HG02973 (cell line): ENCODE results near the gene PSMB3.
"Not testable (repeated sequence)": the region's sequence is repeated elsewhere in the genome, so short reads cannot be mapped to it uniquely, and the experiment has no call there.

Experiments
- ATAC-seq: cut with Tn5 transposase; IDR thresholded peaks from one replicate; pipeline ENCODE4 v1.9.1; 2021; ENCODE audit warnings: moderate library complexity; ENCODE audit not compliant: unreplicated experiment

The PSMB3 gene

GRCh38 chr17:38748149-38748891, 4.2 kb upstream of the PSMB3 start, which contains the start of gene PCGF2:
Gene PCGF2 (minus strand): TSS chr17:38748336. CDS start chr17:38740402, 7,934 bp downstream.
- no peak for ATAC-seq

DNA sequence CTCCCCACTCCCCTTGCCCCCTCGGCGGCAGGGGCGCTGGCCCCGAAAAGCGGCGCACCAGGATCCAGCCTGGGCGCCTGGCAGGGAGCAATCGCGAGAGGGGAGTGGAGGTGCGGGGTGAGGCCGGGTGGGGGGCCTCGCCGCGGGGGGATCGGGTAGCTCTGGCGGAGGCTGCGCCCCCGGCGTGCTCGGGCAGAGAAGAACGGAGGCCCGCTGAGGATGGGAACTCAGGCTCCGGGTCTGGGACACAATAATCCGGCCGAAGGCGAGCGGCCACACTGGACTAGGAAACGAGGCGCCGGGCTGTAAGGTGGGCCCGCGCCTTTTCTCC, 3.7 kb upstream of the PSMB3 start:
- ATAC-seq: no peak

- ATAC-seq: no peak
Observed at GRCh38 chr17:38749223-38750043, 3.1 kb upstream of the PSMB3 start.

GRCh38 chr17:38750044-38750311, 2.6 kb upstream of the PSMB3 start:
- no peak for ATAC-seq

DNA sequence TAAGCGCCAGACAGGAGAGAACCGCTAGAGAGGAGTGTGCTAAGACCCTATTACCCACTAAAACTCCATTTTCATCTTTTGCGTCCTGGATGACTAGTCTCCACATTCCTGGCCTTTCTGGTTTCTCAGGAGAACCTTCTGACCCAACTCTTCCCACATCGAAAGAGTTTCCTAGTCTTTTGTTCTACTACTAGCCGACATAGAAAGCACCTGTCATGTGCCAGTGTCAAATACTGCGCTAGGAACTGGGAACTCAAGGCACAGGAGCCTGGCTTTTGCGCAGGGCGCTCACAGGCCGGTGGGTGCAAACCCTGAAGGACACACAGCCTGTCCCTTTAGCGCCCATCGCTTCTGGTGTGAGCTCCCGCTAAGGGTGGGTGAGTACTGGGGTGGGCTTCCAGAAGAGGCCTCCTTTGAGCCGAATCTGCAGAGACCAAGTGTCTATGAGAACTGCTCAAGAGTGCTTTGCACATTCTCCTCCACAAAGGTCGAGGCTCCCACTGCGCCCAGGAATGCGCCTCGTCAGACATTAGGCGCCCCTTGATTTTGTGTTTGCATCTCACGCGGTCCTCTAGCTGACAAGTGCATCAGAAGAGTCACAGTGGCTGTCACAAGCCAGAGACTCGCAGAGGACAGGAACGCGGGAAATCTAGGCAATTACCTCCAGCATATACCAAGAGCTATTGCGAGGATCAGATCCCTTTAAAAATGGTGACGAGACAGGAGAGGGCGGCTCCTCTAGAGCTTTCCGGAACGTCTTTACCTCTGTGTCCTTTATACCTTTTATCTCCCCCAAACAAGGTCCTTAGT, 2.0 kb upstream of the PSMB3 start:
- ATAC-seq: no peak

- no peak for ATAC-seq
Observed at GRCh38 chr17:38751144-38751807, 1.3 kb upstream of the PSMB3 start.

DNA sequence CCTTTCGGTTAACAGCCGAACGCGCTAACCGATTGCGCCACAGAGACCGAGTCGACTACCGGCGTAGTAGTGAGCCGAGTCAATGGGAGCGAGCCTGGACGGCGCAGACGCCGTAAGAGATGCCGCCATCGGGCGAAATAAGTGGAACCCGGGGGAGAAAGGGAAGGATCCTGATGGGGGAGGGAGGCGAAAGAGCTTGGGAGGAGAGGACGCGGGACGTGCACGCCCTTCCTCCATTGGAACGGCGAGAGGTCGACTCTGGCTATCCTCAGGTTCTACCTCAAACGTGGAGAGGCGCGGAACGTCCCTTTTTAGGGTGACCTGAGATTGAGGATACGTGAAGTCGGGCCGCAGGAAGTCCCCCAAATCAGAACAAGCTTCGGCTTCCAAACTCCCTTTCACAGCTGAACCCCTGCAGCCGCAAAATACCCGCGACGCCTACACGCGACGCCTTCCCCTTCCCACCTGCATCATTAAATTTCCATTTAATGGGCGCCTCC, 683 bp upstream of the PSMB3 start:
- ATAC-seq: peak; percentile 30

DNA sequence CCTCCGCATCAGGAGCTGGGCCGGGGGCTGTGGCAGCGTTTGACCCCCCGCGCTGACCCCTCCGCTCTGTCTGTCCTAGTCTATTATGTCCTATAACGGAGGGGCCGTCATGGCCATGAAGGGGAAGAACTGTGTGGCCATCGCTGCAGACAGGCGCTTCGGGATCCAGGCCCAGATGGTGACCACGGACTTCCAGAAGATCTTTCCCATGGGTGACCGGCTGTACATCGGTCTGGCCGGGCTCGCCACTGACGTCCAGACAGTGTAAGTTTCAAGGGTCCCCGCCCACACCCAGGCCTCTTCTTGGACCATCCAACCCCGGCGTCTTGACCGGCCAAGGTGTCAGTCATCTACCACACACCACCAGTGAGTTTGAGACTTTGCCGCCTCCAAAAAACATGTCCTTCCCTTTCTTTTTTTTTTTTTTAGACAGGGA, 548 bp downstream of the PSMB3 start:
- no peak for ATAC-seq

DNA sequence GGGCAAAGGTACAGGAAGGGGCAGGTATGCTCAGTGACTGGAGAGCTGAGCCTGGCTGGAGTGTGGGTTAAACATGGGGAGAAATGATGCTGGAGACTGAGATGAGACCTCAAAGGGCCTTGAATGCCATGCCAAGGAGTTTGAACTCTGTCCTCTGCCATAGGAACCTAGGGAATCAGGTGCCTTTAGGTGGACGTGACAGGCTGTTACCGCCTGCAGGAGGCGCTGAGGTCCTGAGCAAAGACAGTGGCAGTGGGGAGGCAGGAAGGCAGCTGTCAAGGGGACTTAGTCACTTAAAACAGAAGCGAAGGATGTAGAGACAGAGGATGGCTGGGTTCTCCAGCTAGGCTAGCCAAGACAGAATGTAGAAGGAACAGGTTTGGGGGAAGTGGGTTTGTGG, 9.1 kb downstream of the PSMB3 start:
- ATAC-seq: no peak

DNA sequence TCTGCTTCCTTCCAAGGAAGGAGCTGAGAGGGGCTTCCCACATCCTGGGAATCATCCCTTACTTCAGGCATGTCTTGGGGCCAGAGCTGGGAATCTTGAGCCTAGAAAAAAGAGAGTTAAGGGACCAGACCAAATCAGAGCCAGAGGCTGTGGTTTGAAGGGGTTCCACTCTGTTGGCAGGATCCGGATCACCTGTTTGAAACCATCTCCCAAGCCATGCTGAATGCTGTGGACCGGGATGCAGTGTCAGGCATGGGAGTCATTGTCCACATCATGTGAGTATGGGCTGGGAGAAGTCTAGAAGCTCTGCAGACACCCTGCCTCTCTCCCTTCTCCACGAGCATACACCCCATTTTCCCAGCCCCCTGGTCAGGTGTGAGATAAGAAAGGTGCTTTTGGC, 9.7 kb downstream of the PSMB3 start:
- ATAC-seq: no peak

GRCh38 chr17:38766341-38766740, 13.8 kb downstream of the PSMB3 start:
- ATAC-seq: no peak

DNA sequence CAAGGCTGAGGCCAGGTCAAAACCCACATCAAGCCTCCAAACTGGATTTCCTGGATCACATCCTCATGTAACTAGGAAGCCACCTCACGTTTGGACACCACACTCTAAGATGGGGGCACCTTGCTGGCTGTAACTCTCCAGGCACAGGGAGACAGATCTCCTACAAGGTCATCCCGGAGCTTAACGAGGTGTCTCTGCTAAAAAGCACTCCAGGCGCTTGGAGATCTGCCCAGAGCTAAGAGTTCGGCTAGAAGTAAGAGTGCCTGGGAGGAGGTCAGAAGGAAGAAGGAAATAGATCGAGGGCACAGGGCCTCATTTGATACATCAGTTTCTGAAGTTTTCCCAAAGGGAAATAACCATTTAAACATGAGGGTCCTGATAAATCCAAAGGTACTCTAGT, 15.9 kb downstream of the PSMB3 start:
- no peak for ATAC-seq

DNA sequence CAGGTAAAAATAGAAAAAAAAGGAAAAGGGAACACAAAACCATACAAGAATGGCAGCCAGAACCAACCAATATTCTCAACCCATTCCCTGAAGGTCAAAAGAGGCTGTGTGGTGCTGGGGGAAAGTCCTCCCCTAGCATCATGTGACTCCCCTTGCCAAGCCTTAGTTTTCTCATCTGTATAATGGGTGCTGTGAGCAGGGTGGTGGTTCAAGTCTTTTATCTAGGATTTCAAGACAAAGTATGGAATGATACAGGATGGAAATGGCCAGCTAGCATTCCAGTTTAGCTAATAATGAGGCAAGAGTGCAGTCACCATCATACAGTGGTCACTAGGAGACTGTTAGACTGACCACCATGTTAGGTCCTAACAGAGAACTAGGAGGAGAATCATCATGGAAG, 20.7 kb downstream of the PSMB3 start:
- ATAC-seq: no peak

- ATAC-seq: no peak
Observed at GRCh38 chr17:38777641-38778250, 25.2 kb downstream of the PSMB3 start.

- no peak for ATAC-seq
Observed at GRCh38 chr17:38779965-38780752, 27.6 kb downstream of the PSMB3 start.

GRCh38 chr17:38783227-38783626, 30.7 kb downstream of the PSMB3 start:
- ATAC-seq: no peak

DNA sequence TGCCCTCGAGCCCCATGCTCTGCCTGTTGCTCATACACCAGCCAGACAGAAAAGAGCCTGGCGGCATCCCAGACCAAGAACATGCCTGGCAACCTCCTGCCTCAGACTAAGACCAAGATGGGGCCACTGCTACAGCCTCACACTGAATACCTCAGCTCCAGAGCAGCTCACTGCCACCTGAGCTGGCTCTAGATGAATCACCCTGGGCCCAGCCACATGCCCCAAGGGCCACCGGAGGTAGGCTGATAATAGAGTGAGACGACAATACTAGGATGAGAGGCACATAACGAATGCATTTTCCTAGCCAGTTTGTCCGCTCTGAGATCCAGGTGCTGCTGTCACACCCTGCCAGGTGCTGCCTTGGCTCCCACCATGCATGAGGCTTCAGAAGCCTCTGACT, 33.8 kb downstream of the PSMB3 start:
- no peak for ATAC-seq

DNA sequence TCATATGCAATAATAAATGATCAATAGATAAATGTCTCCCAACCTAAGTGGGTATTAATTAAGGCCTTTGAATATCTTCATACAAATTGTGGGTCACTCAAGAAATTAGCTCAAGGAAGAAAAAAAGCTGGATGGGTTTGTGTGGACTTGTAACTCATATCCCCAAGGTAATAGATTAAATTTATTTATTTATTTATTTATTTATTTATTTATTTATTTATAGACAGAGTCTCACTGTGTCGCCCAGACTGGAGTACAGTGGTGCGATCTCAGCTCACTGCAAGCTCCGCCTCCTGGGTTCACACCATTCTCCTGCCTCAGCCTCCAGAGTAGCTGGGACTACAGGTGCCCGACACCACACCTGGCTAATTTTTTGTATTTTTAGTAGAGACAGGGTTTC, 35.5 kb downstream of the PSMB3 start:
- not testable (repeated sequence) for ATAC-seq

- ATAC-seq: no peak
Observed at GRCh38 chr17:38789185-38789584, 36.6 kb downstream of the PSMB3 start.
